Testis (tissue), 2 donors: ENCODE measurements around the gene TBC1D22A.

Experiments used
- CTCF ChIP-seq, 3 experiments: fragments of 450-650 bp in 2 of 3; fragments of 200-600 bp in 1 of 3; sonication (generic) in 1 of 3; IDR thresholded peaks; one replicate each; pipeline ENCODE4 v1.5.1; 2016 to 2019; ENCODE audit warnings: antibody characterized with exemption in 3 of 3, mild to moderate bottlenecking in 2 of 3, moderate library complexity in 1 of 3
- POLR2A ChIP-seq: fragments of 450-650 bp; IDR thresholded peaks from one replicate; pipeline ENCODE4 v1.6.1; 2017; ENCODE audit warnings: antibody characterized with exemption, mild to moderate bottlenecking, moderate library complexity

- no peak for TF ChIP-seq CTCF (IDR thresholded peaks at IDR 0.05)
- TF ChIP-seq POLR2A = no peak
Observed at GRCh38 chr22:47166446-47167016, 404.1 kb downstream of the TBC1D22A start.
